ENCODE data around the gene CNTROB.

The CNTROB gene

DNA sequence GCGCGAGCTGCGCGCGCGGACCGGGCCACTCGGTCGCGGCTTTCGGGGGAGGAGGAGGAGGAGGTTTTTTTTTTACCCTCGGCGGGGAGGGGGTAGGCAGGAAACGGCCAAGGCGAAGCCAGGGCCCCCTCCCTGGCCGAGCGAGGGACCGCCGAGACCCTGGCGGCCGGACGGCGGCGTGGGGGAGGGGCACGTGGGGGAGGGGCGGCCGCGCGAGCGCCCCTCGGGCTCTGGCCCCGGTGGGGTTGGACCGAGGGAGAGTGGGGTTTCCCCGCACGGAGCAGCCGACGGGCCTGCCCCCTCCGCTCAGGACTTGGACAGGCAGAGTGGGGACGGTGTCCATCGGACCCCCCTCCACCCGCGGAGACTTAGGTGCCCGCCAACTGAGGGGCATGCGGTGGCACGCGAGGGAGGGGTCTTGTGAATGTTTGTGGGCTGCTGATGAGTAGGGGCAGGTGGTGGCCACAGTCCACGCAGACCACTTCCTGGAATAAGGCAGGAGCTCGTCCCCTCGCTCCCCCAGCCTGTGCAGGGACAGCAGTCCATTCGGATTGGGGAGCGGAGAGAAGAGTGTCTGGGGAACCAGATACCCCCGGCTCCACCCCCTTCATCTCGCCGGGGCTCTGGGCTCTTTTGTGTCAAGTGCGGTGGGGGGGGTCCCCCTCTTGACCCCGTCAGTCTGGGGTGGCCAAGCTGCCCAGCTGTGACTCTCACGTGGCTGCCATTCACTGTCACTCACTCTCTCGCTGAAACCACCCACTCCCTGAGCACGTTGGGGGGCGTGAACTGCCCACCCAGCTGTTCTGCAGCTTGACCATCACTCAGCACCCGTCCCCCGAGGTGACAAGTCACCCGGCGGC lies 46.4 kb upstream of the CNTROB start:
- H3K27me3 ChIP-seq (ENCODE audit: insufficient read depth, low read depth, severe bottlenecking) = no peaks in the 10 kb centered on the region
- TF ChIP-seq CTCF (IDR thresholded peaks at IDR 0.05; ENCODE audit: low read depth, low read length) = peak; percentile 4; the same call in 1 of the 2 replicates
- no peaks in the 10 kb centered on the region for H3K9me3 ChIP-seq (ENCODE audit: severe bottlenecking)
- peak; percentile 63 for DNase-seq
- H3K27ac ChIP-seq = peak overlapping the region; percentile 90
- peaks cover 19% of the 10 kb centered on the region for H3K36me3 ChIP-seq
- peak overlapping the region; percentile 77 for H3K4me3 ChIP-seq (ENCODE audit: low read depth, low read length)

GRCh38 chr17:7886227-7887037 lies 45.6 kb upstream of the CNTROB start:
- Histone ChIP-seq H3K4me3 (ENCODE audit: low read depth, low read length) (peak overlapping the region; percentile 77), H3K27ac (peak overlapping the region; percentile 90), H3K27me3 (ENCODE audit: insufficient read depth, low read depth, severe bottlenecking) (no peaks in the 10 kb centered on the region), H3K9me3 (ENCODE audit: severe bottlenecking) (no peaks in the 10 kb centered on the region), H3K36me3 (peaks cover 22% of the 10 kb centered on the region)
- peak; percentile 34 for DNase-seq
- TF ChIP-seq CTCF (IDR thresholded peaks at IDR 0.05; ENCODE audit: low read depth, low read length) = peak; percentile 8; the same call in 1 of the 2 replicates

DNA sequence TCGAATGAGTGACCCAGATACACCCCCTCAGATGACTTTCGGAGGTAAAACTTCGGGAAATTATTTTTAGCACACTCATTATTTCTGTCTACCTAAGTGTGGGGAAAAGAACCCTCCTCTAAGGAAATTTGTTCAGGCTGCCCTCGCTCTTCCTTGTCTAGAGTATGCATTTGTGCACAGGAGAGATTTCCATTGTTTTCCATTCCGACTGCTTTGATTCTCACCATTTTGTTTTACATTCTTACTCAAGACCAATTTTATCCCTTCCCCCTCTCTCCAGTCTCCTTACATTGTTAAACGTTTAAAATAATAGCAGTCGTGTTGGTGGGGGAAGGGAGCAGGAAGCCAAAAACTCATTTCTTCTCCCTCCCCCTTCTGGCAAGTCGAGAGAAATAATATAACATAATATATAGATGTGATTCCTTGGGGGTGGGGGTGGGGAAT lies 44.9 kb upstream of the CNTROB start:
- no peaks in the 10 kb centered on the region for H3K27me3 ChIP-seq (ENCODE audit: insufficient read depth, low read depth, severe bottlenecking)
- no peak for DNase-seq
- peaks cover 26% of the 10 kb centered on the region for H3K36me3 ChIP-seq
- no peak for TF ChIP-seq CTCF (IDR thresholded peaks at IDR 0.05; ENCODE audit: low read depth, low read length)
- peak overlapping the region; percentile 90 for H3K27ac ChIP-seq
- peak overlapping the region; percentile 77 for H3K4me3 ChIP-seq (ENCODE audit: low read depth, low read length)
- no peaks in the 10 kb centered on the region for H3K9me3 ChIP-seq (ENCODE audit: severe bottlenecking)

- H3K27ac ChIP-seq = peak overlapping the region; percentile 90
Observed at GRCh38 chr17:7887482-7888183, 44.4 kb upstream of the CNTROB start.

More at GRCh38 chr17:7887482-7888183, 44.4 kb upstream of the CNTROB start:
- H3K27me3 ChIP-seq (ENCODE audit: insufficient read depth, low read depth, severe bottlenecking) = no peaks in the 10 kb centered on the region
- peak; percentile 88 for DNase-seq
- no peak for TF ChIP-seq CTCF (IDR thresholded peaks at IDR 0.05; ENCODE audit: low read depth, low read length)
- peaks cover 27% of the 10 kb centered on the region for H3K36me3 ChIP-seq
- H3K9me3 ChIP-seq (ENCODE audit: severe bottlenecking) = no peaks in the 10 kb centered on the region
- peak overlapping the region; percentile 77 for H3K4me3 ChIP-seq (ENCODE audit: low read depth, low read length)
